COLO668 (cell line): ENCODE measurements around the gene MRFAP1L1.

Source experiments
- DNase-seq: peaks from one replicate; lab custom pipeline; 2025; ENCODE audit not compliant: unreplicated experiment; lab: John Stamatoyannopoulos, UW

Gene MRFAP1L1

GRCh38 chr4:6663596-6664393 lies 45.9 kb downstream of the MRFAP1L1 start:
- no peak for DNase-seq

GRCh38 chr4:6662591-6662990 lies 47.1 kb downstream of the MRFAP1L1 start:
- no peak for DNase-seq

DNA sequence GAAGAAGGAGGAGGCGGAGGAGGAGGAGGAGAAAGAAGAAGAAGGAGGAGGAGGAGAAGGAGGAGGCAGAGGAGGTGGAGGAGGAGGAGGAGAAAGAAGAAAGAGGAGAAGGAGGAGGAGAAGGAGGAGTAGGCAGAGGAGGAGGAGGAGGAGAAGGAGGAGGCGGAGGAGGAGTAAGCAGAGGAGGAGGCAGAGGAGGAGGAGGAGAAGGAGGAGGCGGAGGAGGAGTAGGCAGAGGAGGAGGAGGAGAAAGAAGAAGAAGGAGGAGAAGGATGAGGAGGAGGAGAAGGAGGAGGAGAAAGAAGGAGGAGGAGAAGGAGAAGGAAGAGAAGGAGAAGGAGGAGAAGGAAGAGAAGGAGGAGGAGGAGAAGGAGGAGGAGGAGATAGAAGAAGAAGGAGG lies 49.2 kb downstream of the MRFAP1L1 start:
- no peak for DNase-seq

DNA sequence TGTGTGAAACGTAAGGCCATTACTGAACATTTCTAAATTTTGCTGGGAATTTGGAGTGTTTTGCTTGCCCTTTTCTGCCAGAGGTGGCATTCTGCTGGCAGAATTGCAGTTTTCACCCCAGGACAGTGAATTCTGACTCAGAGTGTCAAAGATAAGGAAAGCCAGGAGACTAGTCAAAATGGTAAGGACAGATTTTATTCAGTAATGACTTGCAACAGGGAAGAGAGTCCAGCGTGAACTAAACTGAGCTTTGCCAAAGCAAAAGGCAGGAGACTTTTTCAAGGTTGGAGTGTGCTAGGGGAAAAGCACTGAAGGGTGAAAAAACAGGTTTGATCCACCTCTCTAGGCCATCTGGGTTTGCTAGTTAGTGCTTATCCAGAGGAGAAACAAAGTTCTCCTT lies 49.8 kb downstream of the MRFAP1L1 start:
- DNase-seq = no peak

GRCh38 chr4:6658597-6659075 lies 51.0 kb downstream of the MRFAP1L1 start:
- no peak for DNase-seq

- no peak for DNase-seq
These were observed 51.5 kb downstream of the MRFAP1L1 start for GRCh38 chr4:6658209-6658595.
